HUDEP-2 (cell line): ENCODE measurements around the gene SLC22A25.
"Not testable (repeated sequence)": the region's sequence is repeated elsewhere in the genome, so short reads cannot be mapped to it uniquely, and the experiment has no call there.

Experiments
- DNase-seq, 76 experiments: peaks; one replicate each; lab custom pipeline; 2025; ENCODE audit not compliant: unreplicated experiment in 76 of 76; lab: John Stamatoyannopoulos, UW

Gene SLC22A25

GRCh38 chr11:63235471-63236461 lies 7.6 kb downstream of the SLC22A25 start:
- DNase-seq, result not testable (repeated sequence)

GRCh38 chr11:63229815-63230214 lies 13.6 kb downstream of the SLC22A25 start:
- no peak for DNase-seq

- DNase-seq, result no peak
Observed at GRCh38 chr11:63227521-63228107, 15.8 kb downstream of the SLC22A25 start.

- DNase-seq, result no peak
Observed at GRCh38 chr11:63226488-63227114, 16.8 kb downstream of the SLC22A25 start.

DNA sequence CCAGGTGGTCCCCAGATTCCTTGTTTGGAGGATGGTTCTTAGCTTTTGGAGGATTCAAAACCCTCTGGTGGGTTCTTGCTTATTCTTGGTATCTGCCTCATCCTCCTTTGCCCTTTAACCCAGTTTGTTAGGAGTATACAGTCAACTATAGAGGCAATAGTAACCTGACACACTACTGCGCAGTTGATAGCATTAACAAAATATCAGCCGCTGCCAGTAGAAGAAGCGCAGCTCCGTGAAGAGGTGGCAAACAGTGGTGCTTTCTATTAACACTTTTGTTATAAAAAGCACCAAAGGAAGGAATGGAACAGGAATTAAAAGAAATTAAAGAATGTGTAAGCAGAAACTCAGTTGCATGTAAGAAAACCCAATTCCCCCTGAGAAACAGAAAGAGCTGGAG lies 29.3 kb downstream of the SLC22A25 start:
- DNase-seq, result no peak

GRCh38 chr11:63212742-63213141 lies 30.7 kb downstream of the SLC22A25 start:
- DNase-seq, result peak in 11 of 76 experiments; percentile 0 to 32 (median 11)

GRCh38 chr11:63210111-63210510 lies 33.3 kb downstream of the SLC22A25 start:
- DNase-seq, result no peak
